ENCODE data around the gene CACNA1I. TPM values are rescaled to one million over a fixed set of nuclear protein-coding genes. Genes with fewer than 3 reads are reported as not detected.
A peak's percentile ranks its signal among the peaks of the same experiment; 100 is the strongest.

The CACNA1I gene
- total RNA-seq, 1 experiment from 2014 or later, result 2.1 TPM

- CTCF ChIA-PET, result interaction anchor here (0.6 to 1.1 kb wide), 3 partner anchors 35 to 101 kb away, joined by 3 read pairs; no protein-coding TSS in a partner anchor
- TF ChIP-seq JUN (CRISPR knock-in tag; IDR thresholded peaks at IDR 0.05), result no peak
- no peak for TF ChIP-seq FOXK1 (CRISPR knock-in tag; IDR thresholded peaks at IDR 0.05)
- TF ChIP-seq FOXP4 (CRISPR knock-in tag; IDR thresholded peaks at IDR 0.05), result no peak
- no peak for TF ChIP-seq ZNF263 (CRISPR knock-in tag; IDR thresholded peaks at IDR 0.05; ENCODE audit: low read depth)
- Mint-ChIP-seq H3K4me3 (peak overlapping the region; percentile 60), H3K9me3 (no peaks in the 10 kb centered on the region), H3K36me3 (no peaks in the 10 kb centered on the region), H3K4me1 (peaks cover 26% of the 10 kb centered on the region), H3K27me3 (ENCODE audit: low read depth) (peaks cover 31% of the 10 kb centered on the region), H3K27ac (no peak overlapping the region)
- no peak for DNase-seq (ENCODE audit: low spot score)
- POLR2A ChIA-PET, result no interaction called here
- ATAC-seq, result no peak
Measured at GRCh38 chr22:39597236-39597869, 26.8 kb downstream of the CACNA1I start.

GRCh38 chr22:39598017-39598965 is 27.7 kb downstream of the CACNA1I start:
- ChIA-PET POLR2A (no interaction called here), CTCF (interaction anchor here (0.6 to 1.1 kb wide), 5 partner anchors 13 to 1000 kb away, joined by 3 read pairs; no protein-coding TSS in a partner anchor)
- Mint-ChIP-seq H3K9me3 (peaks cover 3% of the 10 kb centered on the region), H3K27me3 (ENCODE audit: low read depth) (peaks cover 35% of the 10 kb centered on the region), H3K27ac (no peak overlapping the region), H3K4me3 (peak overlapping the region; percentile 60), H3K4me1 (peaks cover 26% of the 10 kb centered on the region), H3K36me3 (no peaks in the 10 kb centered on the region)
- 0 out of 2 replicates have a peak, but pooled peaks have one; percentile 22 for TF ChIP-seq GTF2I (CRISPR knock-in tag; conservative IDR thresholded peaks at IDR 0.05)
- TF ChIP-seq PRDM15 (CRISPR knock-in tag; IDR thresholded peaks at IDR 0.05), result peak; percentile 80
- TF ChIP-seq KAT7 (CRISPR knock-in tag; IDR thresholded peaks at IDR 0.05; ENCODE audit: borderline replicate concordance), result no peak
- TF ChIP-seq USF2 (CRISPR knock-in tag; IDR thresholded peaks at IDR 0.05), result 0 out of 2 replicates have a peak, but pooled peaks have one; percentile 19
- TF ChIP-seq SP1 (CRISPR knock-in tag; conservative IDR thresholded peaks at IDR 0.05), result peak; percentile 66
- ATAC-seq (peak; percentile 96), DNase-seq (ENCODE audit: low spot score) (peak; percentile 97)

- H3K4me1 Mint-ChIP-seq, result peaks cover 24% of the 10 kb centered on the region
- H3K27me3 Mint-ChIP-seq (ENCODE audit: low read depth), result peaks cover 44% of the 10 kb centered on the region
- H3K4me3 Mint-ChIP-seq, result no peak overlapping the region
- H3K27ac Mint-ChIP-seq, result no peak overlapping the region
- no peaks in the 10 kb centered on the region for H3K36me3 Mint-ChIP-seq
- H3K9me3 Mint-ChIP-seq, result peaks cover 13% of the 10 kb centered on the region
- ATAC-seq (no peak), DNase-seq (ENCODE audit: low spot score) (no peak)
- ChIA-PET CTCF (no interaction called here), POLR2A (no interaction called here)
- TF ChIP-seq ATF2 (CRISPR knock-in tag; IDR thresholded peaks at IDR 0.05; ENCODE audit: borderline replicate concordance, low read depth) (no peak), ZNF232 (CRISPR knock-in tag; IDR thresholded peaks at IDR 0.05) (no peak), OVOL2 (CRISPR knock-in tag; IDR thresholded peaks at IDR 0.05; ENCODE audit: borderline replicate concordance) (no peak), SMAD4 (CRISPR knock-in tag; IDR thresholded peaks at IDR 0.05) (no peak), ERG (CRISPR knock-in tag; IDR thresholded peaks at IDR 0.05) (no peak), NR3C1 (CRISPR knock-in tag; conservative IDR thresholded peaks at IDR 0.05; ENCODE audit: low read depth) (no peak)
Measured at GRCh38 chr22:39600491-39601179, 30.1 kb downstream of the CACNA1I start.
